ENCODE data around the gene ANKRD33B.

DNA sequence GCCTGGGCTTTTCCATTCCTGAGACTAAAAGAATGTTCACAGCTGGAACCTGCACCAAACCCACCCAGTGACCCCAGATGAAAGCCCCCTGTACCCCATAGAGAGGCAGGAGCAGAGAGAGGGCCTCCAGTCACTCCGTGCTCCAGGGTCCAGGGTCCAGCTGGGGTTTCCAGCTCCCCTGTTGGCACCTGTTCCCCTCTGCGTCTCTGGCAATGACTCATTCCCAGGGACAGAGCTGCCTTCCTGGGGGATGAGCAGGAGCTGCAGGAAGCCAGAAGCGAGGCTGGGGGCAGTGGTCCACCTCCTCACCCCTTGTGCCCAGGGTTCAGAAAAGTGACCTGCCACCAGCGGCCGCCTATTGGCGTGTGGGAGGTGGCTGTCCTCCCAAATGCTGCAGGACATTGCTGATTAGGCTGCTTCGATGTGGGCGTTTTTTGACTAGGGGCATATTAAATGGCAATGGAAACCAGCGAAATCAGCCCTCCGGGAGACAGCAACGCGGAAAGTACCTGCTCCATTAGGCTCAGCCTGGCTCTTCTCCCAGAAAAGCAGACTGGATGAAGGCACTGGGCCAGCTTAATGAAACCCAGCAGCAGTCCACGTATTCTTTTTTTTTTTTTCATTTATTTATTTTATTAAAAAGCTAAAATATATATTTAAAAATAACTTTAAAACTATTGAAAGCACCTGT is 99.8 kb downstream of the ANKRD33B start:
- TF ChIP-seq, protein P1, sequence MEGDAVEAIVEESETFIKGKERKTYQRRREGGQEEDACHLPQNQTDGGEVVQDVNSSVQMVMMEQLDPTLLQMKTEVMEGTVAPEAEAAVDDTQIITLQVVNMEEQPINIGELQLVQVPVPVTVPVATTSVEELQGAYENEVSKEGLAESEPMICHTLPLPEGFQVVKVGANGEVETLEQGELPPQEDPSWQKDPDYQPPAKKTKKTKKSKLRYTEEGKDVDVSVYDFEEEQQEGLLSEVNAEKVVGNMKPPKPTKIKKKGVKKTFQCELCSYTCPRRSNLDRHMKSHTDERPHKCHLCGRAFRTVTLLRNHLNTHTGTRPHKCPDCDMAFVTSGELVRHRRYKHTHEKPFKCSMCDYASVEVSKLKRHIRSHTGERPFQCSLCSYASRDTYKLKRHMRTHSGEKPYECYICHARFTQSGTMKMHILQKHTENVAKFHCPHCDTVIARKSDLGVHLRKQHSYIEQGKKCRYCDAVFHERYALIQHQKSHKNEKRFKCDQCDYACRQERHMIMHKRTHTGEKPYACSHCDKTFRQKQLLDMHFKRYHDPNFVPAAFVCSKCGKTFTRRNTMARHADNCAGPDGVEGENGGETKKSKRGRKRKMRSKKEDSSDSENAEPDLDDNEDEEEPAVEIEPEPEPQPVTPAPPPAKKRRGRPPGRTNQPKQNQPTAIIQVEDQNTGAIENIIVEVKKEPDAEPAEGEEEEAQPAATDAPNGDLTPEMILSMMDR (IDR thresholded peaks at IDR 0.05): no peak
- TF ChIP-seq EZH2 (IDR thresholded peaks at IDR 0.05) (no peak), EZH2phosphoT487 (IDR thresholded peaks at IDR 0.05) (no peak)

All from neural progenitor cell (in vitro differentiated cells).